ENCODE measurements around the gene TRIP6.

Gene TRIP6

DNA sequence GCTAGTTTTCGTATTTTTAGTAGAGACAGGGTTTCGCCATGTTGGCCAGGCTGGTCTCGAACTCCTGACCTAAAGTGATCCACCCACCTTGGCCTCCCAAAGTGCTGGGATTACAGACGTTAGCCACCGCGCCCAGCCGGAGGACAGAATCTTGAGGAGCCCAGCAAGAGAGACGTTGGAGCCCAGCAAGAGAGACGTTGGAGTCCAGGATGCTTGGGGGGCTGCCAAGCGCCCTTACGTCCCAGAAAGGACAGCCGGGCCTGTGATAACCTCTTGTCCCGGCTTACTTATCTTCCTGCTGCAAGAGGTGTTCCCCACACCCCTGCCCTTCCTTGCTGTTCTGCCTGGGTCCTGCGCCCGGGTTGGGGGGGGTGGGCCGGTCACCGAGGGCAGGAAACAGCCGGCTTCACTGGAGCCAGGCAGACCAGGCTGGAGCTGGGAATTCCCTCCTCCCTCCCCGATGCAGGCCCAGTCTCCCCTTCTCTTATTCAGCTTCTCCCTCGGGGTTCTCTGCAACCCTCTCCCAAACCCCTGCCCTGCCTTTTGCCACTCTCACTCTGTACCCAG is 38.0 kb upstream of the TRIP6 start:
- FAIRE-seq, result no peak
- DNase-seq (ENCODE audit: insufficient read length, low spot score), result peak; percentile 8
- TF ChIP-seq, protein P1, sequence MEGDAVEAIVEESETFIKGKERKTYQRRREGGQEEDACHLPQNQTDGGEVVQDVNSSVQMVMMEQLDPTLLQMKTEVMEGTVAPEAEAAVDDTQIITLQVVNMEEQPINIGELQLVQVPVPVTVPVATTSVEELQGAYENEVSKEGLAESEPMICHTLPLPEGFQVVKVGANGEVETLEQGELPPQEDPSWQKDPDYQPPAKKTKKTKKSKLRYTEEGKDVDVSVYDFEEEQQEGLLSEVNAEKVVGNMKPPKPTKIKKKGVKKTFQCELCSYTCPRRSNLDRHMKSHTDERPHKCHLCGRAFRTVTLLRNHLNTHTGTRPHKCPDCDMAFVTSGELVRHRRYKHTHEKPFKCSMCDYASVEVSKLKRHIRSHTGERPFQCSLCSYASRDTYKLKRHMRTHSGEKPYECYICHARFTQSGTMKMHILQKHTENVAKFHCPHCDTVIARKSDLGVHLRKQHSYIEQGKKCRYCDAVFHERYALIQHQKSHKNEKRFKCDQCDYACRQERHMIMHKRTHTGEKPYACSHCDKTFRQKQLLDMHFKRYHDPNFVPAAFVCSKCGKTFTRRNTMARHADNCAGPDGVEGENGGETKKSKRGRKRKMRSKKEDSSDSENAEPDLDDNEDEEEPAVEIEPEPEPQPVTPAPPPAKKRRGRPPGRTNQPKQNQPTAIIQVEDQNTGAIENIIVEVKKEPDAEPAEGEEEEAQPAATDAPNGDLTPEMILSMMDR (IDR thresholded peaks at IDR 0.05; ENCODE audit: insufficient read depth, missing control alignments), result no peak

- FAIRE-seq, result no peak
- TF ChIP-seq, protein P1 (IDR thresholded peaks at IDR 0.05; ENCODE audit: insufficient read depth, missing control alignments), result no peak
- no peak for DNase-seq (ENCODE audit: insufficient read length, low spot score)
Measured at GRCh38 chr7:100830396-100830795, 36.8 kb upstream of the TRIP6 start.

- TF ChIP-seq, protein P1 (IDR thresholded peaks at IDR 0.05; ENCODE audit: insufficient read depth, missing control alignments), result no peak
- DNase-seq (ENCODE audit: insufficient read length, low spot score) (no peak), FAIRE-seq (no peak)
Measured at GRCh38 chr7:100832281-100832633, 34.9 kb upstream of the TRIP6 start.

- DNase-seq (ENCODE audit: insufficient read length, low spot score) (peak; percentile 2), FAIRE-seq (no peak)
- TF ChIP-seq, protein P1 (IDR thresholded peaks at IDR 0.05; ENCODE audit: insufficient read depth, missing control alignments), result no peak
Measured at GRCh38 chr7:100835903-100836811, 31.0 kb upstream of the TRIP6 start.

GRCh38 chr7:100836812-100837098 is 30.4 kb upstream of the TRIP6 start:
- DNase-seq (ENCODE audit: insufficient read length, low spot score) (no peak), FAIRE-seq (no peak)
- TF ChIP-seq, protein P1 (IDR thresholded peaks at IDR 0.05; ENCODE audit: insufficient read depth, missing control alignments), result no peak

DNA sequence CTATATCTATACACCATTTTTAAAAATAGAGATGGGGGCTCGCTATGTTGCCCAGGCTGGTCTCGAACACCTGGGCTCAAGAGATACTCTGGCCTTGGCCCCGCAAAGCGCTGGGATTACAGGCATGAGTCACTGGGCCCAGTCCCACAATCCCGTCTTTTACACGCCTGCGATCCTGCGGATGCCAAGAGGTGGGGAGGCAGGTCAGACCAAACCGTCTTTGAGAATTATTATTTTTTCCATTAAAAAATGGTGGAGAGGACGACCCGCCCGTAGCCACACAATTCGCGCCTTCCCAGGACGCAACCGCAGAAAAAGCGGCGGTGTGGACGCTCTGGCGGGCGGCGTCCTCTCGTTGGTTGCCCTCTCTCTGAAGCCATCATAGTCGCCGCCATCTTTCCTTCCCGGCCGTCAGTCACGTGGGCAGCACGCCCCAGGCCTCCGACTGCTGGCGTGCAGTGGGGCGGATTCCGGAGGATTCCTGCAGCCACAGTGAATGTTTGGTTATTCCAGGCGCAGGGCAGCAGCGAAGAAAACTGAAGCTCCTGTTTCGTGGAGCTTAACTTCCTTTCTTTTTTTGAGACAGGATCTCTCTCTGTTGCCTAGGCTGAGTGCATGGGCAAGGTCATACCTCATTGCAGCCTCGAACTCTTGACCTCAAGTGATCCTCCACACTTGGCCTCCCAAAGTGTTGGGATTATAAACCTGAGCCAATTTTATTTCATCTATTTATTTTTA is 29.9 kb upstream of the TRIP6 start:
- no peak for FAIRE-seq

More for the DNA sequence above, 29.9 kb upstream of the TRIP6 start:
- TF ChIP-seq, protein P1 (IDR thresholded peaks at IDR 0.05; ENCODE audit: insufficient read depth, missing control alignments), result no peak
- DNase-seq (ENCODE audit: insufficient read length, low spot score), result no peak
